BJ (cell line): ENCODE measurements around the gene MND1. TPM values are rescaled to one million over a fixed set of nuclear protein-coding genes. Genes with fewer than 3 reads are reported as not detected.

Source experiments
- CTCF ChIA-PET: fragments of 350-600 bp; formaldehyde crosslinking; extraction: SDS; loops from one replicate; lab custom pipeline; 2021; ENCODE audit warnings: antibody characterized with exemption, inconsistent platforms; lab: Yijun Ruan, JAX
- POLR2A ChIA-PET: fragments of 300-600 bp; sonication (Branson Sonifier 250); formaldehyde crosslinking; extraction: SDS; loops from one replicate; lab custom pipeline; 2021; ENCODE audit warnings: antibody characterized with exemption; lab: Charles Lee
- DNase-seq: peaks from one replicate; pipeline ENCODE4 v3.0.0-alpha.2; 2011; ENCODE audit warnings: low read depth
- H3K27me3 ChIP-seq: 2 replicates; pipeline ENCODE4 v1.6.0; 2011; ENCODE audit warnings: low read length; ENCODE audit not compliant: control insufficient read depth, insufficient read depth
- H3K36me3 ChIP-seq: 2 replicates; pipeline ENCODE4 v1.5.1; 2011; ENCODE audit warnings: low read length; ENCODE audit not compliant: control insufficient read depth, insufficient read depth
- H3K4me3 ChIP-seq: 2 replicates; pipeline ENCODE4 v1.5.1; 2011; ENCODE audit warnings: low read depth, mild to moderate bottlenecking, control low read depth, low read length
- polyA minus RNA-seq: library from RNA; depleted of rRNA, polyadenylated mRNA; stranded (reverse); fragments of >200 nt; gene quantifications from 2 replicates; pipeline ENCODE4 v1.2.3, GENCODE V29; 2011; rRNA and poly(A)+ RNA removed
- polyA plus RNA-seq: library from polyadenylated mRNA; depleted of rRNA; stranded (reverse); fragments of >200 nt; gene quantifications from 2 replicates; pipeline ENCODE4 v1.2.3, GENCODE V29; 2011; rRNA removed
- TF ChIP-seq, protein P1 (sequence below): IDR thresholded peaks from 2 replicates; pipeline ENCODE4 v1.5.1; 2011; ENCODE audit warnings: low read depth, mild to moderate bottlenecking, control low read depth, inconsistent platforms, low read length, moderate library complexity; ENCODE audit not compliant: insufficient read depth

MND1 gene, protein sequence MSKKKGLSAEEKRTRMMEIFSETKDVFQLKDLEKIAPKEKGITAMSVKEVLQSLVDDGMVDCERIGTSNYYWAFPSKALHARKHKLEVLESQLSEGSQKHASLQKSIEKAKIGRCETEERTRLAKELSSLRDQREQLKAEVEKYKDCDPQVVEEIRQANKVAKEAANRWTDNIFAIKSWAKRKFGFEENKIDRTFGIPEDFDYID
- polyA plus RNA-seq (0.44 and 2.2 TPM in 2 replicates), polyA minus RNA-seq (0.28 and 0.72 TPM in 2 replicates)

DNA sequence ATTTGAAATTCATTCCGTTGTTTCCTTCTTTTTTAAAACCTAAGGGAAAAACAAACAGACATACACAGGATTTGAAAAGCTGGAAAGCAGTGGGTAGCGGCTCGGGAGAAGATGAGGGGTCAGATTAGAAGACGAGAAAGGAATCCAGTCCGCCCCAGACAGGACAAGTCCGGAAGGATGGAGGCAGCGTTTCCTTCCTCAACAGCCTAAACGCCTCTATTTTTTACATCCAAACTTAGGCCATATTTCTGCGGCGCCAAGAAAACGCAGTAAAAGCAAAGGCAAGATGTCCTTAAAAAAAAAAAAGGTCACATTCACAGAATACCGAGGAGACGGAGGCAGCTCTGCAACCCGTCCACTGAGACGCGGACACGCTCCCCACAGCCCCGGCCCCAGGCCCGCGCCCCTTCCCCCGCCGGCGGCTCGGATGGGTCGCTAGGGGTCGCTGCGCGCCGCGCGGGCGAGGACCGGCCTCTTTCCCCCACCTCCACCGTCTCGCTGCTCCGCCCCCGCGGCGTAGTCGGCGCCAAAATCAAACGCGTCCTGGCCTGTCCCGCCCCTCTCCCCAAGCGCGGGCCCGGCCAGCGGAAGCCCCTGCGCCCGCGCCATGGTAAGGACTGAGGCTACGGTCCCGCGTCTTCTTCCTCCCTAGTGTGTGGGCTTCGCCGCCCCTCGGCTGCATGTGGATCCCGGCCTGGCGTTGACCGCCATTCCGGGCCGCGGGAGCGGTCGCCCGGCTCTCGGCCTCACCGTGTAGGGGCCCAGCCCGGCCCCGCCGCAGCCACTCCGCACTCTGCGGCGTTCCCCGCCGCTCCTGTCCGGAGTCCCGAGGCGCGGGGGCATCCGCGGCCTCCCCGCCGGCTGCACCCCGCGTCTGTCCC is at the start of gene MND1:
Gene MND1 (plus strand): TSS at position 558 of the 881 bp plus-strand sequence. CDS start 50 bp downstream, at position 608.
- CTCF ChIA-PET: interaction anchor here (0.7 to 7.9 kb wide), 20 partner anchors 9 to 309 kb away, joined by 3 to 93 read pairs (median 3); partner anchors contain the start of gene TMEM131L
- H3K27me3 ChIP-seq: no peaks in the 10 kb centered on the region
- no peaks in the 10 kb centered on the region for H3K36me3 ChIP-seq
- POLR2A ChIA-PET: interaction anchor here (0.7 kb wide), 1 partner anchor 35 kb away, joined by 5 read pairs; no protein-coding TSS in a partner anchor
- TF ChIP-seq, protein P1, sequence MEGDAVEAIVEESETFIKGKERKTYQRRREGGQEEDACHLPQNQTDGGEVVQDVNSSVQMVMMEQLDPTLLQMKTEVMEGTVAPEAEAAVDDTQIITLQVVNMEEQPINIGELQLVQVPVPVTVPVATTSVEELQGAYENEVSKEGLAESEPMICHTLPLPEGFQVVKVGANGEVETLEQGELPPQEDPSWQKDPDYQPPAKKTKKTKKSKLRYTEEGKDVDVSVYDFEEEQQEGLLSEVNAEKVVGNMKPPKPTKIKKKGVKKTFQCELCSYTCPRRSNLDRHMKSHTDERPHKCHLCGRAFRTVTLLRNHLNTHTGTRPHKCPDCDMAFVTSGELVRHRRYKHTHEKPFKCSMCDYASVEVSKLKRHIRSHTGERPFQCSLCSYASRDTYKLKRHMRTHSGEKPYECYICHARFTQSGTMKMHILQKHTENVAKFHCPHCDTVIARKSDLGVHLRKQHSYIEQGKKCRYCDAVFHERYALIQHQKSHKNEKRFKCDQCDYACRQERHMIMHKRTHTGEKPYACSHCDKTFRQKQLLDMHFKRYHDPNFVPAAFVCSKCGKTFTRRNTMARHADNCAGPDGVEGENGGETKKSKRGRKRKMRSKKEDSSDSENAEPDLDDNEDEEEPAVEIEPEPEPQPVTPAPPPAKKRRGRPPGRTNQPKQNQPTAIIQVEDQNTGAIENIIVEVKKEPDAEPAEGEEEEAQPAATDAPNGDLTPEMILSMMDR: peak; percentile 62
- peak within 1 kb of the TSS; percentile 77 for H3K4me3 ChIP-seq
- DNase-seq: no peak

DNA sequence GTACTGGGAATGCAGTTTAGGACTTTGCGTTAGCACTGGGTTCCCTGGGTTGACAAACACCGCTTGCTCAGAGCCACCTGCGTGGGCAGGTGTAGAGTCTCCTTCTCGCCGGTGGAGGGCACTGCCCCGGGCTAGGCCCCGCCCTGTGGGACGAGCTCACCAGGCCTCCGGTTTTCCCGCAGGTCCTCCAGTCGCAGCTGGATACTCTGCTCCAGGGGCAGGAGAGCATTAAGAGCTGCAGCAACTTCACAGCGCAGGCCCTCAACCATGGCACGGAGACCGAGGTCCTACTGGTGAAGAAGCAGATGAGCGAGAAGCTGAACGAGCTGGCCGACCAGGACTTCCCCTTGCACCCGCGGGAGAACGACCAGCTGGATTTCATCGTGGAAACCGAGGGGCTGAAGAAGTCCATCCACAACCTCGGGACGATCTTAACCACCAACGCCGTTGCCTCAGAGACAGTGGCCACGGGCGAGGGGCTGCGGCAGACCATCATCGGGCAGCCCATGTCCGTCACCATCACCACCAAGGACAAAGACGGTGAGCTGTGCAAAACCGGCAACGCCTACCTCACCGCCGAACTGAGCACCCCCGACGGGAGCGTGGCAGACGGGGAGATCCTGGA is 49.2 kb upstream of the MND1 start:
- TF ChIP-seq, protein P1: no peak
- POLR2A ChIA-PET: no interaction called here
- no peak for DNase-seq
- H3K36me3 ChIP-seq: peaks cover 10% of the 10 kb centered on the region
- CTCF ChIA-PET: interaction anchor here (0.8 to 0.9 kb wide), 2 partner anchors 23 to 152 kb away, joined by 3 to 4 read pairs; no protein-coding TSS in a partner anchor
- no peak overlapping the region for H3K4me3 ChIP-seq
- H3K27me3 ChIP-seq: no peaks in the 10 kb centered on the region

DNA sequence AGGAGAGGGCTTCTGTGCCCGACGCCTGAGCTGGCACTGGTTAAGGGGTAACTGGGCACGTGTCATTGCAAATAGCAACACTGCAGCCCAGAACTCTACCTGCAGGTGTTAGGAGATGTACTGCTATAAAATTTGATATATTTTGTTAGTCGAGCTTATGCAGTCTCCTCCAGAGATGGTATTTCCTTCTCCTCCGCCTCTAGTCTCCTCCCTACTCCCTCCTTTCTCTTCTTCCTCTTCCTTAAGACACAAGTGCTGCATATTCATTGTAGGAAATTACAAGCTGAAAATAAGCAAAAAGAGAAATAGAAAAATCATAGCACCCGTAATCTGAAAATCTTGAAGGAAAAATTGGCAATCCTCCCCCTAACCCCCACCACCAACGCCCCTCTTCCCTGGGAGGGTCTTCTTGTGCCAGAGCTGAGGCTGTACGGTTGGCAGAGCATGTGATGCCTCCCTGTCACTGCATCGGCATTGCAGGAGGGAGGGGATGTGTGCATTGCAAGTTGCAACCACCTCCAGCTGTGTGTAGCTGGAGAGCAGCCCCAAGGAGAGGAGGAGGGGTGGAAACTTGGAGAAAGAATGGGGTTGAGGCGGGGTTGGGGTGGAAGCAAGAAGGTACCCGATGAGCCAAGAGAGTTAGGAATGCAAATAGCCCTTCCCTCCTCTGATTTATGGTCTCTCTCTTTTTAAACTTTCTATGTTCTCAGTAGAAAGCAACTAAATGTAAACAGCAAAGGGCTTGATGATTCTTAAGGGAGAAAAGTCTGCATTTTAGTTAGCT is 48.3 kb upstream of the MND1 start:
- Histone ChIP-seq H3K4me3 (no peak overlapping the region), H3K36me3 (peaks cover 10% of the 10 kb centered on the region), H3K27me3 (no peaks in the 10 kb centered on the region)
- peak; percentile 40 for DNase-seq
- ChIA-PET POLR2A (no interaction called here), CTCF (interaction anchor here (0.9 to 1.9 kb wide), 6 partner anchors 9 to 153 kb away, joined by 3 to 7 read pairs (median 4); no protein-coding TSS in a partner anchor)
- TF ChIP-seq, protein P1: no peak

DNA sequence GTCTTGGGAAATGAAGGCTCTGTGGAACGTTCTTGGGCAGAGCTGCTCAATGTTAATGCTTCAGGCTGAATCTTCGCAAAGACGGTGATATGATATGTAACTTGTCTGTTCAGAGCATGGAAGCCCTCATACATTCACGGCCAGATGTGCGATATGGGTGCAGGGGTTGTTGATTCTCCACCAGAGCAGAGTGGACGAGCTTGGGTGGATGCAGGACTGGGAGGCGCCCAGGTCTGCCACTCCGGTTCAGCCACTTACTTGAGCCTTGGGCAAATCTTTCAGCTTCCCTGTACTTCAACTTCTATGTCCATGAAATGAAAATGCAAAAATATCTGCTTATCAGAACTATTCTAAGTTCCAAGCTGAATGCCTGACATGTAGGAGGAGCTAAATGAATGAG is 47.4 kb upstream of the MND1 start:
- ChIA-PET POLR2A (no interaction called here), CTCF (interaction anchor here (0.9 to 1.9 kb wide), 3 partner anchors 10 to 154 kb away, joined by 3 to 7 read pairs (median 6); no protein-coding TSS in a partner anchor)
- H3K36me3 ChIP-seq: peaks cover 8% of the 10 kb centered on the region
- no peak overlapping the region for H3K4me3 ChIP-seq
- no peaks in the 10 kb centered on the region for H3K27me3 ChIP-seq
- TF ChIP-seq, protein P1: no peak
- DNase-seq: no peak
